HEK293 (cell line): ENCODE measurements around the gene GLDC.

Source experiments
- CTCF ChIA-PET: fragments of 350-600 bp; formaldehyde crosslinking; extraction: SDS; loops from one replicate; lab custom pipeline; 2021; ENCODE audit warnings: antibody characterized with exemption; lab: Yijun Ruan, JAX
- POLR2A ChIA-PET: fragments of 300-600 bp; formaldehyde crosslinking; extraction: SDS; loops from one replicate; lab custom pipeline; 2020; ENCODE audit warnings: antibody characterized with exemption, inconsistent platforms; lab: Yijun Ruan, JAX
- H3K27ac ChIP-seq: fragments of 200-500 bp; sonication (Bioruptor generic); 2 replicates; pipeline ENCODE4 v1.5.1; 2014; ENCODE audit warnings: low read depth, low read length, control low read depth, inconsistent platforms; ENCODE audit errors: extremely low read depth
- H3K36me3 ChIP-seq, 2 experiments: fragments of 200-500 bp in 1 of 2; sonication (Bioruptor generic) in 1 of 2; 1 replicate in 1 of 2; 2 replicates in 1 of 2; pipeline ENCODE4 v1.5.1; 2014 to 2017; ENCODE audit warnings: inconsistent platforms in 2 of 2, low read length in 2 of 2; ENCODE audit not compliant: control insufficient read depth in 2 of 2, insufficient read depth in 1 of 2
- H3K4me1 ChIP-seq: fragments of 200-500 bp; sonication (Bioruptor generic); 2 replicates; pipeline ENCODE4 v1.5.1; 2014; ENCODE audit warnings: mild to moderate bottlenecking, low read length, inconsistent platforms; ENCODE audit not compliant: control insufficient read depth, insufficient read depth
- H3K4me3 ChIP-seq: 2 replicates; pipeline ENCODE4 v1.5.1; 2011; ENCODE audit warnings: low read depth, mild to moderate bottlenecking, control low read depth, low read length, moderate library complexity
- H3K9me3 ChIP-seq: fragments of 200-500 bp; sonication (Bioruptor generic); 2 replicates; pipeline ENCODE4 v1.5.1; 2014; ENCODE audit warnings: low read depth, low read length, inconsistent platforms; ENCODE audit not compliant: control insufficient read depth, insufficient read depth
- FEZF1 ChIP-seq: fragments of 450-650 bp; formaldehyde crosslinking; IDR thresholded peaks from 2 replicates; pipeline ENCODE4 v1.5.1; 2016; ENCODE audit warnings: missing biosample characterization, missing genetic modification characterization
- GLI4 ChIP-seq: fragments of 450-650 bp; formaldehyde crosslinking; IDR thresholded peaks from 2 replicates; pipeline ENCODE4 v1.5.1; 2016; ENCODE audit warnings: missing biosample characterization, missing genetic modification characterization
- REPIN1 ChIP-seq: fragments of 450-650 bp; formaldehyde crosslinking; IDR thresholded peaks from 2 replicates; pipeline ENCODE4 v1.5.1; 2017; ENCODE audit warnings: missing biosample characterization, missing genetic modification characterization, low read depth
- TCF7L2 ChIP-seq: IDR thresholded peaks from 2 replicates; pipeline ENCODE4 v1.6.1; 2011; ENCODE audit warnings: low read depth, mild to moderate bottlenecking, inconsistent platforms, low read length, moderate library complexity, borderline replicate concordance
- ZBTB44 ChIP-seq: fragments of 450-650 bp; IDR thresholded peaks from 2 replicates; pipeline ENCODE4 v1.5.1; 2018; ENCODE audit warnings: missing biosample characterization, mild to moderate bottlenecking, missing genetic modification characterization
- ZBTB8A ChIP-seq: fragments of 450-650 bp; formaldehyde crosslinking; IDR thresholded peaks from 2 replicates; pipeline ENCODE4 v1.5.1; 2016; ENCODE audit warnings: missing biosample characterization, missing genetic modification characterization
- ZFP3 ChIP-seq: fragments of 450-650 bp; formaldehyde crosslinking; IDR thresholded peaks from 2 replicates; pipeline ENCODE4 v1.5.1; 2016; ENCODE audit warnings: low read depth, missing biosample characterization, missing genetic modification characterization
- ZFP37 ChIP-seq: fragments of 450-650 bp; formaldehyde crosslinking; IDR thresholded peaks from 2 replicates; pipeline ENCODE4 v1.5.1; 2016; ENCODE audit warnings: missing biosample characterization, missing genetic modification characterization
- ZNF121 ChIP-seq: fragments of 450-650 bp; formaldehyde crosslinking; IDR thresholded peaks from 2 replicates; pipeline ENCODE4 v1.5.1; 2016; ENCODE audit warnings: missing biosample characterization, missing genetic modification characterization
- ZNF24 ChIP-seq: fragments of 450-650 bp; formaldehyde crosslinking; IDR thresholded peaks from 2 replicates; pipeline ENCODE4 v1.5.1; 2016; ENCODE audit warnings: missing biosample characterization, missing genetic modification characterization
- ZNF335 ChIP-seq: fragments of 450-650 bp; formaldehyde crosslinking; conservative IDR thresholded peaks from 2 replicates; pipeline ENCODE4 v1.5.1; 2016; ENCODE audit warnings: missing biosample characterization, missing genetic modification characterization
- ZNF529 ChIP-seq: fragments of 450-650 bp; formaldehyde crosslinking; IDR thresholded peaks from 2 replicates; pipeline ENCODE4 v1.5.1; 2017; ENCODE audit warnings: missing genetic modification characterization, missing biosample characterization; ENCODE audit not compliant: insufficient replicate concordance
- ZNF530 ChIP-seq: fragments of 450-650 bp; formaldehyde crosslinking; IDR thresholded peaks from 2 replicates; pipeline ENCODE4 v1.5.1; 2016; ENCODE audit warnings: low read depth, missing biosample characterization, missing genetic modification characterization
- ZNF560 ChIP-seq: fragments of 450-650 bp; formaldehyde crosslinking; IDR thresholded peaks from 2 replicates; pipeline ENCODE4 v1.5.1; 2017; ENCODE audit warnings: missing biosample characterization, missing genetic modification characterization, borderline replicate concordance
- ZNF654 ChIP-seq: fragments of 450-650 bp; formaldehyde crosslinking; IDR thresholded peaks from 2 replicates; pipeline ENCODE4 v1.5.1; 2016; ENCODE audit warnings: low read depth, missing biosample characterization, missing genetic modification characterization
- ZNF677 ChIP-seq: fragments of 450-650 bp; IDR thresholded peaks from 2 replicates; pipeline ENCODE4 v1.5.0; 2018; ENCODE audit warnings: missing biosample characterization, mild to moderate bottlenecking, missing genetic modification characterization, moderate library complexity
- ZNF777 ChIP-seq: fragments of 450-650 bp; formaldehyde crosslinking; IDR thresholded peaks from 2 replicates; pipeline ENCODE4 v1.5.1; 2017; ENCODE audit warnings: missing biosample characterization, missing genetic modification characterization, borderline replicate concordance
- ZNF830 ChIP-seq: fragments of 450-650 bp; IDR thresholded peaks from 2 replicates; pipeline ENCODE4 v1.5.0; 2018; ENCODE audit warnings: missing biosample characterization, missing genetic modification characterization, low read depth, mild to moderate bottlenecking, moderate library complexity
- TF ChIP-seq, protein P1 (sequence below): fragments of 450-650 bp; formaldehyde crosslinking; IDR thresholded peaks from 2 replicates; pipeline ENCODE4 v1.5.1; 2016; ENCODE audit warnings: missing biosample characterization, missing genetic modification characterization, borderline replicate concordance
- TF ChIP-seq, protein P2 (sequence below): fragments of 450-650 bp; formaldehyde crosslinking; IDR thresholded peaks from 2 replicates; pipeline ENCODE4 v1.5.1; 2016; ENCODE audit warnings: missing biosample characterization, missing genetic modification characterization

Gene GLDC

DNA sequence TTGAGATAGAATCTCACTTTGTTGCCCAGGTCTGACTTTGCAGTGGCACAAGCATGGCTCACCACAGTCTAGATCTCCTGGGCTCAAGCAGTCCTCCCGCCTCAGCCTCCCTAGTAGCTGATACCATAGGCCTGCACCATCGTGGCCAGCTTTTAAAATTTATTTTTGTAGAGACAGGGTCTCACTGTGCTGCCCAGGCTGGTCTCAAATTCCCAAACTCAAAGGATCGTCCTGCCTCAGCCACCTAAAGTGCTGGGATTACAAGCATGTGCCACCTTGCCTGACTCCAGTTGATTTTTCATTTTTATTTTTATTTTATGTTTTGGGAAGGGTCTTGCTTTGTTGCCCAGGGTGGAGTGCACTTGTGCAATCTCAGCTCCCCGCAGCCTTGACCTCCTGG lies 41.7 kb upstream of the GLDC start:
- H3K36me3 ChIP-seq = peaks cover 0 to 7% of the 10 kb centered on the region in 2 experiments; a peak in 1 of 3 replicates
- no peak overlapping the region for H3K4me3 ChIP-seq
- TF ChIP-seq ZNF121 = peak; percentile 56
- no peak for TF ChIP-seq ZNF560 (tag by site-specific recombination)
- TF ChIP-seq ZBTB44 (tag by site-specific recombination) = no peak
- no peak for TF ChIP-seq ZFP37 (tag by site-specific recombination)
- TF ChIP-seq FEZF1 = no peak
- CTCF ChIA-PET = interaction anchor here (0.6 to 1.4 kb wide), 3 partner anchors 20 to 1890 kb away, joined by 4 to 6 read pairs (median 4); no protein-coding TSS in a partner anchor
- H3K27ac ChIP-seq = no peak overlapping the region
- H3K4me1 ChIP-seq = no peaks in the 10 kb centered on the region
- POLR2A ChIA-PET = interaction anchor here (1.3 kb wide), 1 partner anchor 41 kb away, joined by 3 read pairs; the partner anchor contains the start of gene GLDC
- H3K9me3 ChIP-seq = no peaks in the 10 kb centered on the region

GRCh38 chr9:6686396-6686795 lies 40.9 kb upstream of the GLDC start:
- Histone ChIP-seq H3K4me3 (no peak overlapping the region), H3K4me1 (no peaks in the 10 kb centered on the region), H3K9me3 (no peaks in the 10 kb centered on the region), H3K27ac (no peak overlapping the region), H3K36me3 (peaks cover 0 to 7% of the 10 kb centered on the region in 2 experiments; a peak in 1 of 3 replicates)
- CTCF ChIA-PET = interaction anchor here (0.6 to 1.4 kb wide), 3 partner anchors 59 to 102 kb away, joined by 3 to 4 read pairs (median 3); no protein-coding TSS in a partner anchor
- POLR2A ChIA-PET = interaction anchor here (1.3 kb wide), 1 partner anchor 41 kb away, joined by 3 read pairs; the partner anchor contains the start of gene GLDC
- TF ChIP-seq, protein P1, sequence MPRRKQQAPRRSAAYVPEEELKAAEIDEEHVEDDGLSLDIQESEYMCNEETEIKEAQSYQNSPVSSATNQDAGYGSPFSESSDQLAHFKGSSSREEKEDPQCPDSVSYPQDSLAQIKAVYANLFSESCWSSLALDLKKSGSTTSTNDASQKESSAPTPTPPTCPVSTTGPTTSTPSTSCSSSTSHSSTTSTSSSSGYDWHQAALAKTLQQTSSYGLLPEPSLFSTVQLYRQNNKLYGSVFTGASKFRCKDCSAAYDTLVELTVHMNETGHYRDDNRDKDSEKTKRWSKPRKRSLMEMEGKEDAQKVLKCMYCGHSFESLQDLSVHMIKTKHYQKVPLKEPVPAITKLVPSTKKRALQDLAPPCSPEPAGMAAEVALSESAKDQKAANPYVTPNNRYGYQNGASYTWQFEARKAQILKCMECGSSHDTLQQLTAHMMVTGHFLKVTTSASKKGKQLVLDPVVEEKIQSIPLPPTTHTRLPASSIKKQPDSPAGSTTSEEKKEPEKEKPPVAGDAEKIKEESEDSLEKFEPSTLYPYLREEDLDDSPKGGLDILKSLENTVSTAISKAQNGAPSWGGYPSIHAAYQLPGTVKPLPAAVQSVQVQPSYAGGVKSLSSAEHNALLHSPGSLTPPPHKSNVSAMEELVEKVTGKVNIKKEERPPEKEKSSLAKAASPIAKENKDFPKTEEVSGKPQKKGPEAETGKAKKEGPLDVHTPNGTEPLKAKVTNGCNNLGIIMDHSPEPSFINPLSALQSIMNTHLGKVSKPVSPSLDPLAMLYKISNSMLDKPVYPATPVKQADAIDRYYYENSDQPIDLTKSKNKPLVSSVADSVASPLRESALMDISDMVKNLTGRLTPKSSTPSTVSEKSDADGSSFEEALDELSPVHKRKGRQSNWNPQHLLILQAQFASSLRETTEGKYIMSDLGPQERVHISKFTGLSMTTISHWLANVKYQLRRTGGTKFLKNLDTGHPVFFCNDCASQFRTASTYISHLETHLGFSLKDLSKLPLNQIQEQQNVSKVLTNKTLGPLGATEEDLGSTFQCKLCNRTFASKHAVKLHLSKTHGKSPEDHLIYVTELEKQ (tag by site-specific recombination) = no peak
- no peak for TF ChIP-seq REPIN1 (tag by site-specific recombination)
- peak; percentile 43; the same call in 1 of the 2 replicates for TF ChIP-seq ZNF654

GRCh38 chr9:6681957-6682501 lies 36.5 kb upstream of the GLDC start:
- peak overlapping the region; percentile 93 for H3K27ac ChIP-seq
- peak overlapping the region; percentile 99 for H3K4me3 ChIP-seq
- POLR2A ChIA-PET = interaction anchor here (0.7 to 2.2 kb wide), 13 partner anchors 8 to 1050 kb away, joined by 3 to 17 read pairs (median 4); partner anchors contain the start of gene KDM4C
- CTCF ChIA-PET = interaction anchor here (0.6 to 1.3 kb wide), 3 partner anchors 15 to 587 kb away, joined by 3 to 5 read pairs (median 3); no protein-coding TSS in a partner anchor
- H3K9me3 ChIP-seq = no peaks in the 10 kb centered on the region
- H3K36me3 ChIP-seq = peaks cover 0 to 7% of the 10 kb centered on the region in 2 experiments; a peak in 1 of 3 replicates
- TF ChIP-seq ZBTB8A (0 out of 2 replicates have a peak, but pooled peaks have one; percentile 8), ZNF529 (tag by site-specific recombination) (no peak), ZNF830 (tag by site-specific recombination) (no peak), ZNF335 (tag by site-specific recombination) (peak; percentile 66), ZNF677 (tag by site-specific recombination) (no peak), ZFP3 (tag by site-specific recombination) (no peak), TCF7L2 (no peak), ZNF121 (peak; percentile 94), ZNF777 (tag by site-specific recombination) (no peak), ZNF24 (tag by site-specific recombination) (no peak), GLI4 (tag by site-specific recombination) (0 out of 2 replicates have a peak, but pooled peaks have one; percentile 5), ZNF530 (no peak)
- TF ChIP-seq, protein P2, sequence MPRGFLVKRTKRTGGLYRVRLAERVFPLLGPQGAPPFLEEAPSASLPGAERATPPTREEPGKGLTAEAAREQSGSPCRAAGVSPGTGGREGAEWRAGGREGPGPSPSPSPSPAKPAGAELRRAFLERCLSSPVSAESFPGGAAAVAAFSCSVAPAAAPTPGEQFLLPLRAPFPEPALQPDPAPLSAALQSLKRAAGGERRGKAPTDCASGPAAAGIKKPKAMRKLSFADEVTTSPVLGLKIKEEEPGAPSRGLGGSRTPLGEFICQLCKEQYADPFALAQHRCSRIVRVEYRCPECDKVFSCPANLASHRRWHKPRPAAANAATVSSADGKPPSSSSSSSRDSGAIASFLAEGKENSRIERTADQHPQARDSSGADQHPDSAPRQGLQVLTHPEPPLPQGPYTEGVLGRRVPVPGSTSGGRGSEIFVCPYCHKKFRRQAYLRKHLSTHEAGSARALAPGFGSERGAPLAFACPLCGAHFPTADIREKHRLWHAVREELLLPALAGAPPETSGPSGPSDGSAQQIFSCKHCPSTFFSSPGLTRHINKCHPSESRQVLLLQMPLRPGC (tag by site-specific recombination) = no peak
- no peaks in the 10 kb centered on the region for H3K4me1 ChIP-seq
